ENCODE results near the gene ATP2B2. TPM values are rescaled to one million over a fixed set of nuclear protein-coding genes. Genes with fewer than 3 reads are reported as not detected.

ATP2B2 gene
- total and polyA plus RNA-seq, 12 donors = 0.37 to 3.0 (median 1.6) TPM

DNA sequence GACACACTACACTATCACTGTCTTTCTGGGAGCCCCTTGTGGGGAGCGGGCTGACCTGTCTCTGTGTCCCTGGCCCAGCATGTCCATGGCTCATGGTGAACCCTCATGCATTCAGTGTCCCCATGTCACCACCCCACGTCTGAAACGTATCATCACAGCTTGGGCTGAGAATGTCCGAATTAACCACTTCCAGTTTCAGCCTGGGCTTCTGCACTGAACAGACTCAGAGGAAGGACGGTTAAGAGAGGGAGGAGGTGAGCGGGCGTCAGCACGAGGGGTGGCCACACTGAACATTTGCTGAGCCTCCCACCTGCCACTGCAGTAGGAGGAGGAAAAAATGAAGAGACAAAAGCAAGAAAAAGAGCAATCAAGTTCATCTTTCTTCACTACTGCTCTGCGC lies 30.5 kb downstream of the ATP2B2 start:
- no peak for DNase-seq
- 69 to 75% (median 73%) methylated on average over 8 to 9 of the region's 9 CpGs for WGBS, 4 donors
- Histone ChIP-seq H3K4me1 (replicated peaks in 1 of 2) (no peaks in the 10 kb centered on the region), H3K36me3 (replicated peaks in 1 of 2) (no peaks in the 10 kb centered on the region), H3K9me3 (replicated peaks in 1 of 3) (no peaks in the 10 kb centered on the region), H3K27me3 (no peaks in the 10 kb centered on the region), H3K4me3 (no peak overlapping the region), H3K27ac (no peak overlapping the region)
- TF ChIP-seq, protein P1, sequence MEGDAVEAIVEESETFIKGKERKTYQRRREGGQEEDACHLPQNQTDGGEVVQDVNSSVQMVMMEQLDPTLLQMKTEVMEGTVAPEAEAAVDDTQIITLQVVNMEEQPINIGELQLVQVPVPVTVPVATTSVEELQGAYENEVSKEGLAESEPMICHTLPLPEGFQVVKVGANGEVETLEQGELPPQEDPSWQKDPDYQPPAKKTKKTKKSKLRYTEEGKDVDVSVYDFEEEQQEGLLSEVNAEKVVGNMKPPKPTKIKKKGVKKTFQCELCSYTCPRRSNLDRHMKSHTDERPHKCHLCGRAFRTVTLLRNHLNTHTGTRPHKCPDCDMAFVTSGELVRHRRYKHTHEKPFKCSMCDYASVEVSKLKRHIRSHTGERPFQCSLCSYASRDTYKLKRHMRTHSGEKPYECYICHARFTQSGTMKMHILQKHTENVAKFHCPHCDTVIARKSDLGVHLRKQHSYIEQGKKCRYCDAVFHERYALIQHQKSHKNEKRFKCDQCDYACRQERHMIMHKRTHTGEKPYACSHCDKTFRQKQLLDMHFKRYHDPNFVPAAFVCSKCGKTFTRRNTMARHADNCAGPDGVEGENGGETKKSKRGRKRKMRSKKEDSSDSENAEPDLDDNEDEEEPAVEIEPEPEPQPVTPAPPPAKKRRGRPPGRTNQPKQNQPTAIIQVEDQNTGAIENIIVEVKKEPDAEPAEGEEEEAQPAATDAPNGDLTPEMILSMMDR (IDR thresholded peaks at IDR 0.05) = no peak
- no peak for TF ChIP-seq POLR2A (IDR thresholded peaks at IDR 0.05)
- intact Hi-C loops (cut with DNase I) = no loop called here

GRCh38 chr3:10474275-10474646 lies 31.1 kb downstream of the ATP2B2 start:
- Histone ChIP-seq H3K27ac (no peak overlapping the region), H3K4me1 (replicated peaks in 1 of 2) (no peaks in the 10 kb centered on the region), H3K4me3 (no peak overlapping the region), H3K9me3 (replicated peaks in 1 of 3) (no peaks in the 10 kb centered on the region), H3K27me3 (no peaks in the 10 kb centered on the region), H3K36me3 (replicated peaks in 1 of 2) (no peaks in the 10 kb centered on the region)
- intact Hi-C loops (cut with DNase I) = no loop called here
- 48 to 82% (median 77%) methylated on average over 2 to 5 of the region's 5 CpGs for WGBS, 4 donors
- DNase-seq = no peak
- TF ChIP-seq, protein P1 (IDR thresholded peaks at IDR 0.05) = no peak
- TF ChIP-seq POLR2A (IDR thresholded peaks at IDR 0.05) = no peak

- no peak for DNase-seq
- no peak overlapping the region for H3K4me3 ChIP-seq
- no peaks in the 10 kb centered on the region for H3K27me3 ChIP-seq
- no peak overlapping the region for H3K27ac ChIP-seq
- no peak for TF ChIP-seq POLR2A (IDR thresholded peaks at IDR 0.05)
- TF ChIP-seq, protein P1 (IDR thresholded peaks at IDR 0.05) = no peak
- no peaks in the 10 kb centered on the region for H3K36me3 ChIP-seq (replicated peaks in 1 of 2)
- no peaks in the 10 kb centered on the region for H3K9me3 ChIP-seq (replicated peaks in 1 of 3)
- intact Hi-C loops (cut with DNase I) = no loop called here
- H3K4me1 ChIP-seq (replicated peaks in 1 of 2) = no peaks in the 10 kb centered on the region
- WGBS, 4 donors = 77 to 82% (median 80%) methylated on average over 7 of the region's 7 CpGs
Measured at GRCh38 chr3:10473581-10474274, 31.7 kb downstream of the ATP2B2 start.

- no peak overlapping the region for H3K4me3 ChIP-seq
- intact Hi-C loops (cut with DNase I) = no loop called here
- H3K36me3 ChIP-seq (replicated peaks in 1 of 2) = no peaks in the 10 kb centered on the region
- H3K27me3 ChIP-seq = no peaks in the 10 kb centered on the region
- no peaks in the 10 kb centered on the region for H3K4me1 ChIP-seq (replicated peaks in 1 of 2)
- no peaks in the 10 kb centered on the region for H3K9me3 ChIP-seq (replicated peaks in 1 of 3)
- TF ChIP-seq POLR2A (IDR thresholded peaks at IDR 0.05) = no peak
- TF ChIP-seq, protein P1 (IDR thresholded peaks at IDR 0.05) = no peak
- WGBS, 4 donors = 94 to 99% (median 97%) methylated on average over 2 of the region's 2 CpGs
- no peak for DNase-seq
- no peak overlapping the region for H3K27ac ChIP-seq
Measured at GRCh38 chr3:10472877-10473440, 32.4 kb downstream of the ATP2B2 start.
